WTC11 (cell line): ENCODE data around the gene HLA-E.

Experiments
- CREB1 ChIP-seq: sonication (generic); formaldehyde crosslinking; IDR thresholded peaks from 2 replicates; pipeline ENCODE4 v1.8.0; 2023; ENCODE audit warnings: mild to moderate bottlenecking, missing genetic modification reagents
- CTCF ChIP-seq: fragments of 200-600 bp; IDR thresholded peaks from 2 replicates; pipeline ENCODE4 v1.8.0; 2022; ENCODE audit warnings: antibody characterized with exemption
- SMAD3 ChIP-seq: sonication (generic); formaldehyde crosslinking; IDR thresholded peaks from 2 replicates; pipeline ENCODE4 v1.8.0; 2022; ENCODE audit warnings: missing genetic modification reagents, mild to moderate bottlenecking, borderline replicate concordance
- USF1 ChIP-seq: sonication (generic); formaldehyde crosslinking; IDR thresholded peaks from 2 replicates; pipeline ENCODE4 v1.8.0; 2022; ENCODE audit warnings: mild to moderate bottlenecking, missing genetic modification reagents

- TF ChIP-seq SMAD3 (no peak), CTCF (no peak), USF1 (CRISPR knock-in tag) (no peak), CREB1 (CRISPR knock-in tag) (no peak)
Observed at GRCh38 chr6:30520522-30520921, 31.2 kb downstream of the HLA-E start.
